GM18519 (cell line): Measurements from ENCODE around the gene EGF.
"Not testable (repeated sequence)": the region's sequence is repeated elsewhere in the genome, so short reads cannot be mapped to it uniquely, and the experiment has no call there.

Experiments used
- ATAC-seq: cut with Tn5 transposase; IDR thresholded peaks from one replicate; pipeline ENCODE4 v1.9.1; 2021; ENCODE audit warnings: mild to moderate bottlenecking, moderate library complexity; ENCODE audit not compliant: unreplicated experiment, low FRiP score

EGF gene

GRCh38 chr4:109913596-109914241, 1.0 kb downstream of the EGF start:
- ATAC-seq = no peak

- ATAC-seq = no peak
Measured at GRCh38 chr4:109914322-109914721, 1.6 kb downstream of the EGF start.

- no peak for ATAC-seq
Measured at GRCh38 chr4:109915385-109916026, 2.8 kb downstream of the EGF start.

GRCh38 chr4:109916027-109916409, 3.3 kb downstream of the EGF start:
- ATAC-seq = no peak

GRCh38 chr4:109921384-109921808, 8.7 kb downstream of the EGF start:
- ATAC-seq = no peak

- no peak for ATAC-seq
Measured at GRCh38 chr4:109925396-109925795, 12.7 kb downstream of the EGF start.

- no peak for ATAC-seq
Measured at GRCh38 chr4:109928327-109929045, 15.8 kb downstream of the EGF start.

GRCh38 chr4:109930464-109930863, 17.8 kb downstream of the EGF start:
- ATAC-seq = no peak

GRCh38 chr4:109930872-109931271, 18.2 kb downstream of the EGF start:
- no peak for ATAC-seq

GRCh38 chr4:109931318-109931717, 18.6 kb downstream of the EGF start:
- ATAC-seq = no peak

- not testable (repeated sequence) for ATAC-seq
Measured at GRCh38 chr4:109937352-109937751, 24.7 kb downstream of the EGF start.

GRCh38 chr4:109939190-109939589, 26.5 kb downstream of the EGF start:
- no peak for ATAC-seq

- ATAC-seq = no peak
Measured at GRCh38 chr4:109942292-109942926, 29.7 kb downstream of the EGF start.

- no peak for ATAC-seq
Measured at GRCh38 chr4:109943745-109944144, 31.1 kb downstream of the EGF start.

- no peak for ATAC-seq
Measured at GRCh38 chr4:109944591-109944990, 31.9 kb downstream of the EGF start.

GRCh38 chr4:109945056-109945455, 32.4 kb downstream of the EGF start:
- no peak for ATAC-seq

GRCh38 chr4:109946120-109946519, 33.4 kb downstream of the EGF start:
- no peak for ATAC-seq

- ATAC-seq = no peak
Measured at GRCh38 chr4:109947457-109947856, 34.8 kb downstream of the EGF start.

GRCh38 chr4:109947918-109948317, 35.2 kb downstream of the EGF start:
- ATAC-seq = no peak

- ATAC-seq = not testable (repeated sequence)
Measured at GRCh38 chr4:109949099-109949718, 36.5 kb downstream of the EGF start.

GRCh38 chr4:109952612-109953011, 39.9 kb downstream of the EGF start:
- no peak for ATAC-seq
